HEK293 (cell line): ENCODE results near the gene KRTAP19-7.

ENCODE experiments used
- CTCF ChIA-PET: fragments of 350-600 bp; formaldehyde crosslinking; extraction: SDS; loops from one replicate; lab custom pipeline; 2021; ENCODE audit warnings: antibody characterized with exemption; lab: Yijun Ruan, JAX
- POLR2A ChIA-PET: fragments of 300-600 bp; formaldehyde crosslinking; extraction: SDS; loops from one replicate; lab custom pipeline; 2020; ENCODE audit warnings: antibody characterized with exemption, inconsistent platforms; lab: Yijun Ruan, JAX
- H3K27ac ChIP-seq: fragments of 200-500 bp; sonication (Bioruptor generic); 2 replicates; pipeline ENCODE4 v1.5.1; 2014; ENCODE audit warnings: low read depth, low read length, control low read depth, inconsistent platforms; ENCODE audit errors: extremely low read depth
- H3K36me3 ChIP-seq, 2 experiments: fragments of 200-500 bp in 1 of 2; sonication (Bioruptor generic) in 1 of 2; 1 replicate in 1 of 2; 2 replicates in 1 of 2; pipeline ENCODE4 v1.5.1; 2014 to 2017; ENCODE audit warnings: inconsistent platforms in 2 of 2, low read length in 2 of 2; ENCODE audit not compliant: control insufficient read depth in 2 of 2, insufficient read depth in 1 of 2
- H3K4me1 ChIP-seq: fragments of 200-500 bp; sonication (Bioruptor generic); 2 replicates; pipeline ENCODE4 v1.5.1; 2014; ENCODE audit warnings: mild to moderate bottlenecking, low read length, inconsistent platforms; ENCODE audit not compliant: control insufficient read depth, insufficient read depth
- H3K4me3 ChIP-seq: 2 replicates; pipeline ENCODE4 v1.5.1; 2011; ENCODE audit warnings: low read depth, mild to moderate bottlenecking, control low read depth, low read length, moderate library complexity
- H3K9me3 ChIP-seq: fragments of 200-500 bp; sonication (Bioruptor generic); 2 replicates; pipeline ENCODE4 v1.5.1; 2014; ENCODE audit warnings: low read depth, low read length, inconsistent platforms; ENCODE audit not compliant: control insufficient read depth, insufficient read depth
- GLI2 ChIP-seq: fragments of 450-650 bp; formaldehyde crosslinking; IDR thresholded peaks from 2 replicates; pipeline ENCODE4; 2017; ENCODE audit warnings: missing biosample characterization, missing genetic modification characterization, low read depth, borderline replicate concordance
- GLIS2 ChIP-seq: fragments of 450-650 bp; formaldehyde crosslinking; IDR thresholded peaks from 2 replicates; pipeline ENCODE4 v1.5.1; 2016; ENCODE audit warnings: missing biosample characterization, missing genetic modification characterization
- HOXC10 ChIP-seq: sonication (generic); formaldehyde crosslinking; IDR thresholded peaks from 2 replicates; pipeline ENCODE4 v1.8.1; 2023; ENCODE audit warnings: mild to moderate bottlenecking, missing genetic modification reagents
- KLF9 ChIP-seq: fragments of 450-650 bp; formaldehyde crosslinking; IDR thresholded peaks from 2 replicates; pipeline ENCODE4 v1.5.1; 2016; ENCODE audit warnings: missing biosample characterization, missing genetic modification characterization, low read depth
- MEIS1 ChIP-seq: sonication (generic); formaldehyde crosslinking; IDR thresholded peaks from 2 replicates; pipeline ENCODE4 v1.8.1; 2022; ENCODE audit warnings: missing genetic modification reagents, mild to moderate bottlenecking, borderline replicate concordance
- ZIC2 ChIP-seq: fragments of 450-650 bp; formaldehyde crosslinking; IDR thresholded peaks from 2 replicates; pipeline ENCODE4 v1.5.1; 2016; ENCODE audit warnings: missing biosample characterization, missing genetic modification characterization
- ZNF211 ChIP-seq: fragments of 450-650 bp; formaldehyde crosslinking; IDR thresholded peaks from 2 replicates; pipeline ENCODE4 v1.5.1; 2016; ENCODE audit warnings: low read depth, missing biosample characterization, missing genetic modification characterization
- ZNF223 ChIP-seq: fragments of 450-650 bp; formaldehyde crosslinking; IDR thresholded peaks from 2 replicates; pipeline ENCODE4 v1.5.1; 2016; ENCODE audit warnings: missing biosample characterization, missing genetic modification characterization
- ZNF350 ChIP-seq: fragments of 450-650 bp; formaldehyde crosslinking; IDR thresholded peaks from 2 replicates; pipeline ENCODE4 v1.5.0; 2017; ENCODE audit warnings: missing biosample characterization, mild to moderate bottlenecking, missing genetic modification characterization
- ZNF366 ChIP-seq: fragments of 450-650 bp; formaldehyde crosslinking; conservative IDR thresholded peaks from 2 replicates; pipeline ENCODE4 v1.5.1; 2016; ENCODE audit warnings: missing biosample characterization, missing genetic modification characterization
- ZNF473 ChIP-seq: fragments of 450-650 bp; formaldehyde crosslinking; IDR thresholded peaks from 2 replicates; pipeline ENCODE4 v1.5.1; 2017; ENCODE audit warnings: missing biosample characterization, missing genetic modification characterization
- ZNF600 ChIP-seq: fragments of 450-650 bp; formaldehyde crosslinking; IDR thresholded peaks from 2 replicates; pipeline ENCODE4 v1.5.1; 2016; ENCODE audit warnings: missing biosample characterization, missing genetic modification characterization
- ZNF776 ChIP-seq: fragments of 450-650 bp; formaldehyde crosslinking; IDR thresholded peaks from 2 replicates; pipeline ENCODE4 v1.5.0; 2017; ENCODE audit warnings: missing biosample characterization, missing genetic modification characterization, borderline replicate concordance
- ZSCAN23 ChIP-seq: fragments of 450-650 bp; formaldehyde crosslinking; IDR thresholded peaks from 2 replicates; pipeline ENCODE4 v1.5.1; 2016; ENCODE audit warnings: missing biosample characterization, missing genetic modification characterization
- TF ChIP-seq, protein P1 (sequence below): fragments of 450-650 bp; formaldehyde crosslinking; IDR thresholded peaks from 2 replicates; pipeline ENCODE4 v1.5.1; 2016; ENCODE audit warnings: missing biosample characterization, missing genetic modification characterization
- TF ChIP-seq, protein P2 (sequence below): fragments of 450-650 bp; formaldehyde crosslinking; IDR thresholded peaks from 2 replicates; pipeline ENCODE4 v1.5.1; 2016; ENCODE audit warnings: missing biosample characterization, missing genetic modification characterization
- TF ChIP-seq, protein P3 (sequence below): fragments of 450-650 bp; formaldehyde crosslinking; IDR thresholded peaks from 2 replicates; pipeline ENCODE4 v1.5.1; 2016; ENCODE audit warnings: missing biosample characterization, missing genetic modification characterization
- TF ChIP-seq, protein P4 (sequence below): fragments of 450-650 bp; formaldehyde crosslinking; IDR thresholded peaks from 2 replicates; pipeline ENCODE4 v1.5.1; 2016; ENCODE audit warnings: missing biosample characterization, missing genetic modification characterization, borderline replicate concordance

Gene KRTAP19-7

DNA sequence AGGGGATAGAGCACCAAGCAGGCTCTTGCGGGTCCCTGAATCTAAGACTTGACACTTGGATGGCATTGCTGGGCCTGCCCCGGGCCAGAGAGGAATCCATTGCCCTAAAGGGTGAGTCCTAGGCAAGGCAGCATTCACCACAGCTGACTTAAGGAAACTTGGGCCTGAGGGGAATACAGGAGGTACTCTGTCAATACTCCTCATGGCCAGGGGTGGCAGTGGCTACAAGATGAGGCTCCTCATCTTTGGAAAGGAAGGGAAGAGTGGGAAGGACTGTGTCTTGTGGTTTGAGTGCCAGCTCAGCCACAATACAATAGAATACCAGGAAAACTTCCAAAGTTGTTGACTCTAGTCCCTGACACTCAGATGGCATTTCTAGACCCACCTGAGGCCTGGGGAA is 44.9 kb upstream of the KRTAP19-7 start:
- Histone ChIP-seq H3K27ac (no peak overlapping the region), H3K4me1 (no peaks in the 10 kb centered on the region), H3K36me3 (no peaks in the 10 kb centered on the region), H3K9me3 (no peaks in the 10 kb centered on the region), H3K4me3 (no peak overlapping the region)
- ChIA-PET POLR2A (no interaction called here), CTCF (interaction anchor here (1.2 kb wide), 1 partner anchor 92 kb away, joined by 3 read pairs; no protein-coding TSS in a partner anchor)
- TF ChIP-seq ZNF211 (tag by site-specific recombination) (no peak), HOXC10 (CRISPR knock-in tag) (no peak), ZIC2 (tag by site-specific recombination) (no peak), ZNF350 (no peak), KLF9 (tag by site-specific recombination) (no peak), ZNF473 (no peak), ZNF600 (tag by site-specific recombination) (no peak), ZSCAN23 (tag by site-specific recombination) (no peak), MEIS1 (CRISPR knock-in tag) (no peak), ZNF223 (tag by site-specific recombination) (no peak), ZNF366 (tag by site-specific recombination) (no peak), GLIS2 (tag by site-specific recombination) (no peak), ZNF776 (no peak), GLI2 (tag by site-specific recombination) (no peak)
- TF ChIP-seq, protein P1, sequence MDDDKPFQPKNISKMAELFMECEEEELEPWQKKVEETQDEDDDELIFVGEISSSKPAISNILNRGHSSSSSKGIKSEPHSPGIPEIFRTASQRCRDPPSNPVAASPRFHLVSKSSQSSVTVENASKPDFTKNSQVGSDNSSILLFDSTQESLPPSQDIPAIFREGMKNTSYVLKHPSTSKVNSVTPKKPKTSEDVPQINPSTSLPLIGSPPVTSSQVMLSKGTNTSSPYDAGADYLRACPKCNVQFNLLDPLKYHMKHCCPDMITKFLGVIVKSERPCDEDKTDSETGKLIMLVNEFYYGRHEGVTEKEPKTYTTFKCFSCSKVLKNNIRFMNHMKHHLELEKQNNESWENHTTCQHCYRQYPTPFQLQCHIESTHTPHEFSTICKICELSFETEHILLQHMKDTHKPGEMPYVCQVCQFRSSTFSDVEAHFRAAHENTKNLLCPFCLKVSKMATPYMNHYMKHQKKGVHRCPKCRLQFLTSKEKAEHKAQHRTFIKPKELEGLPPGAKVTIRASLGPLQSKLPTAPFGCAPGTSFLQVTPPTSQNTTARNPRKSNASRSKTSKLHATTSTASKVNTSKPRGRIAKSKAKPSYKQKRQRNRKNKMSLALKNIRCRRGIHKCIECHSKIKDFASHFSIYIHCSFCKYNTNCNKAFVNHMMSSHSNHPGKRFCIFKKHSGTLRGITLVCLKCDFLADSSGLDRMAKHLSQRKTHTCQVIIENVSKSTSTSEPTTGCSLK (tag by site-specific recombination) = no peak
- TF ChIP-seq, protein P2, sequence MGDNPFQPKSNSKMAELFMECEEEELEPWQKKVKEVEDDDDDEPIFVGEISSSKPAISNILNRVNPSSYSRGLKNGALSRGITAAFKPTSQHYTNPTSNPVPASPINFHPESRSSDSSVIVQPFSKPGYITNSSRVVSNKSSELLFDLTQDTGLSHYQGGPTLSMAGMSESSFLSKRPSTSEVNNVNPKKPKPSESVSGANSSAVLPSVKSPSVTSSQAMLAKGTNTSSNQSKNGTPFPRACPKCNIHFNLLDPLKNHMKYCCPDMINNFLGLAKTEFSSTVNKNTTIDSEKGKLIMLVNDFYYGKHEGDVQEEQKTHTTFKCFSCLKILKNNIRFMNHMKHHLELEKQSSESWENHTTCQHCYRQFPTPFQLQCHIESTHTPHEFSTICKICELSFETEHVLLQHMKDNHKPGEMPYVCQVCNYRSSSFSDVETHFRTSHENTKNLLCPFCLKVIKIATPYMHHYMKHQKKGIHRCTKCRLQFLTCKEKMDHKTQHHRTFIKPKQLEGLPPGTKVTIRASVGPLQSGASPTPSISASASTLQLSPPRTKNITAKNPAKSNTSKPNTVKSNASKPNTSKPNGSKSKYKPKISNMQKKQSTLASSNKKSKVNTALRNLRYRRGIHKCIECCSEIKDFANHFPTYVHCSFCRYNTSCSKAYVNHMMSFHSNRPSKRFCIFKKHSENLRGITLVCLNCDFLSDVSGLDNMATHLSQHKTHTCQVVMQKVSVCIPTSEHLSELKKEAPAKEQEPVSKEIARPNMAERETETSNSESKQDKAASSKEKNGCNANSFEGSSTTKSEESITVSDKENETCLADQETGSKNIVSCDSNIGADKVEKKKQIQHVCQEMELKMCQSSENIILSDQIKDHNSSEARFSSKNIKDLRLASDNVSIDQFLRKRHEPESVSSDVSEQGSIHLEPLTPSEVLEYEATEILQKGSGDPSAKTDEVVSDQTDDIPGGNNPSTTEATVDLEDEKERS (tag by site-specific recombination) = no peak
- TF ChIP-seq, protein P3, sequence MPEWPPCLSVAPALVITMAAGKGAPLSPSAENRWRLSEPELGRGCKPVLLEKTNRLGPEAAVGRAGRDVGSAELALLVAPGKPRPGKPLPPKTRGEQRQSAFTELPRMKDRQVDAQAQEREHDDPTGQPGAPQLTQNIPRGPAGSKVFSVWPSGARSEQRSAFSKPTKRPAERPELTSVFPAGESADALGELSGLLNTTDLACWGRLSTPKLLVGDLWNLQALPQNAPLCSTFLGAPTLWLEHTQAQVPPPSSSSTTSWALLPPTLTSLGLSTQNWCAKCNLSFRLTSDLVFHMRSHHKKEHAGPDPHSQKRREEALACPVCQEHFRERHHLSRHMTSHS = no peak
- TF ChIP-seq, protein P4, sequence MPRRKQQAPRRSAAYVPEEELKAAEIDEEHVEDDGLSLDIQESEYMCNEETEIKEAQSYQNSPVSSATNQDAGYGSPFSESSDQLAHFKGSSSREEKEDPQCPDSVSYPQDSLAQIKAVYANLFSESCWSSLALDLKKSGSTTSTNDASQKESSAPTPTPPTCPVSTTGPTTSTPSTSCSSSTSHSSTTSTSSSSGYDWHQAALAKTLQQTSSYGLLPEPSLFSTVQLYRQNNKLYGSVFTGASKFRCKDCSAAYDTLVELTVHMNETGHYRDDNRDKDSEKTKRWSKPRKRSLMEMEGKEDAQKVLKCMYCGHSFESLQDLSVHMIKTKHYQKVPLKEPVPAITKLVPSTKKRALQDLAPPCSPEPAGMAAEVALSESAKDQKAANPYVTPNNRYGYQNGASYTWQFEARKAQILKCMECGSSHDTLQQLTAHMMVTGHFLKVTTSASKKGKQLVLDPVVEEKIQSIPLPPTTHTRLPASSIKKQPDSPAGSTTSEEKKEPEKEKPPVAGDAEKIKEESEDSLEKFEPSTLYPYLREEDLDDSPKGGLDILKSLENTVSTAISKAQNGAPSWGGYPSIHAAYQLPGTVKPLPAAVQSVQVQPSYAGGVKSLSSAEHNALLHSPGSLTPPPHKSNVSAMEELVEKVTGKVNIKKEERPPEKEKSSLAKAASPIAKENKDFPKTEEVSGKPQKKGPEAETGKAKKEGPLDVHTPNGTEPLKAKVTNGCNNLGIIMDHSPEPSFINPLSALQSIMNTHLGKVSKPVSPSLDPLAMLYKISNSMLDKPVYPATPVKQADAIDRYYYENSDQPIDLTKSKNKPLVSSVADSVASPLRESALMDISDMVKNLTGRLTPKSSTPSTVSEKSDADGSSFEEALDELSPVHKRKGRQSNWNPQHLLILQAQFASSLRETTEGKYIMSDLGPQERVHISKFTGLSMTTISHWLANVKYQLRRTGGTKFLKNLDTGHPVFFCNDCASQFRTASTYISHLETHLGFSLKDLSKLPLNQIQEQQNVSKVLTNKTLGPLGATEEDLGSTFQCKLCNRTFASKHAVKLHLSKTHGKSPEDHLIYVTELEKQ (tag by site-specific recombination) = no peak
